DND-41 (cell line): ENCODE results near the gene GNB5.

ENCODE experiments used
- EZH2 ChIP-seq: IDR thresholded peaks from 3 replicates; pipeline ENCODE4 v1.6.1; 2012; ENCODE audit warnings: borderline replicate concordance, low read depth, mild to moderate bottlenecking, moderate library complexity, low read length, inconsistent platforms; ENCODE audit not compliant: severe bottlenecking
- TF ChIP-seq, protein P1 (sequence below): IDR thresholded peaks from 2 replicates; pipeline ENCODE4 v1.5.1; 2012; ENCODE audit warnings: borderline replicate concordance, low read length, moderate library complexity, mild to moderate bottlenecking; ENCODE audit not compliant: poor library complexity, severe bottlenecking; ENCODE audit errors: extremely low read depth

DNA sequence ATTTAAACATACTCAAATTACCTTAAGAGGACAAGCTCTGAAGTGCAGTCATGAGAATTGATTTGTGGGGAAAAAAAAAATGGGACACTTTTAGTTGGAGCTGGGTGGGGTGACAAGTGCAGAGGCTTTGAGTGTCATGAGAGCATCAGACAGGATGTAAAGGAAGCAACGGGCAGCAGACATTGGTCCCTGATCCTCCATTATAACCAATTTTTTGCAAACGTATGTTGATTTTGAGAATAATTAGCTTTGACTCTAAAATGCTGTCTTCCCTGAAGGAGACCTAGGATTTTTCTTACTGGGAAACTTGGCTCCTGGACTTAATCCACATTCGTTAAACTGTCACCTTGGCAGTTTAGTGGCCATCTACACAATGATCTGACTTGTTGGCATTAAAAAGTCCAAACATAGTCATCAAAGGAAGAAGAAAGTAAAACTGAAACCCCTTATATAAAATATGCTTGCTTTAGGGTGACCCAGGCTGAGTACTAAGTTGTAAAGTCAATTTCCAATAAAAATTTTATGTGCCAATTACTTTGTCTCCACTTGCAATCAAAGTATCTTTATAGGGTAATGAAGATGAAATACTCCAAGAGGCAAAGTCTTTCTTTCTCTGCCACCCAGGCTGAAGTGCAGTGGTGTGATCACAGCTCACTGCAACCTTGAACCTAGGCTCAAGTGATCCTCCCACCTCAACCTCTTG is 124.2 kb downstream of the GNB5 start:
- TF ChIP-seq, protein P1, sequence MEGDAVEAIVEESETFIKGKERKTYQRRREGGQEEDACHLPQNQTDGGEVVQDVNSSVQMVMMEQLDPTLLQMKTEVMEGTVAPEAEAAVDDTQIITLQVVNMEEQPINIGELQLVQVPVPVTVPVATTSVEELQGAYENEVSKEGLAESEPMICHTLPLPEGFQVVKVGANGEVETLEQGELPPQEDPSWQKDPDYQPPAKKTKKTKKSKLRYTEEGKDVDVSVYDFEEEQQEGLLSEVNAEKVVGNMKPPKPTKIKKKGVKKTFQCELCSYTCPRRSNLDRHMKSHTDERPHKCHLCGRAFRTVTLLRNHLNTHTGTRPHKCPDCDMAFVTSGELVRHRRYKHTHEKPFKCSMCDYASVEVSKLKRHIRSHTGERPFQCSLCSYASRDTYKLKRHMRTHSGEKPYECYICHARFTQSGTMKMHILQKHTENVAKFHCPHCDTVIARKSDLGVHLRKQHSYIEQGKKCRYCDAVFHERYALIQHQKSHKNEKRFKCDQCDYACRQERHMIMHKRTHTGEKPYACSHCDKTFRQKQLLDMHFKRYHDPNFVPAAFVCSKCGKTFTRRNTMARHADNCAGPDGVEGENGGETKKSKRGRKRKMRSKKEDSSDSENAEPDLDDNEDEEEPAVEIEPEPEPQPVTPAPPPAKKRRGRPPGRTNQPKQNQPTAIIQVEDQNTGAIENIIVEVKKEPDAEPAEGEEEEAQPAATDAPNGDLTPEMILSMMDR = no peak
- TF ChIP-seq EZH2 = no peak
